SW480 (cell line): Measurements from ENCODE around the gene CEACAM3.

Experiments
- DNase-seq: peaks from one replicate; pipeline ENCODE4 v3.0.0-alpha.2; 2016; ENCODE audit warnings: low spot score

Gene CEACAM3

GRCh38 chr19:41845001-41845050, 48.4 kb downstream of the CEACAM3 start, which contains the start of gene DMRTC2:
TSS of gene DMRTC2 (plus strand) at chr19:41845042. CDS start at chr19:41847429, 2,387 bp downstream.
- DNase-seq, result no peak

- no peak for DNase-seq
Observed at GRCh38 chr19:41845051-41845590, 48.7 kb downstream of the CEACAM3 start.

DNA sequence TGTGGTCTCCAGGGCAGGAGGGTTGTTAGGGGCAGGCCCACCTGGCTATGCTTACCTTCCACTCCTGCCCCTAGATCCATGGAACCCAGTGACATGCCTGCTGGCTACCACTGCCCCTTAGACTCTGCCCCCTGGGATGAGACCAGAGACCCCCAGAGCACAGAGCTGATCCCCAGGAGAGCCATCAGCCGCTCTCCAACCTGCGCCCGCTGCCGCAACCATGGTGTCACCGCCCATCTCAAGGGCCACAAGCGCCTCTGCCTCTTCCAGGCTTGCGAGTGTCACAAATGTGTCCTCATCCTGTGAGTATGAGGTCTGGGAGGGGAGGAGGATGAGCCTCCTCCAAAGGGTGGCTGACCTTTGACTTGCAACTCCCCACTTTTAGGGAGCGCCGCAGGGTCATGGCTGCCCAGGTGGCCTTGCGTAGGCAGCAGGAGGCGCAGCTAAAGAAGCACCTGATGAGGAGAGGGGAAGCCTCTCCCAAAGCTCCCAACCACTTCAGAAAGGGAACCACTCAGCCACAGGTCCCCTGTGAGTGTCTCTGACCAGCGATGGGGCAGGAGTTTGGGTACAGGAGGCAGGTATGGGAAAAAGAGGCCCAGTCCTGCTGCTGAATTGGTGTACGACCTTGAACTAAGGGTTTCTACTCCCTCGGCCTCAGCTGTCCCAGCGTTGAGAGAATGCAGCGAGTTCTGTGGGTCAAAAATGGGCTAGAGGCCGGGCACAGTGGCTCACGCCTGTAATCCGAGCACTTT, 51.1 kb downstream of the CEACAM3 start:
- no peak for DNase-seq

GRCh38 chr19:41848666-41849065, 52.3 kb downstream of the CEACAM3 start:
- DNase-seq, result no peak

DNA sequence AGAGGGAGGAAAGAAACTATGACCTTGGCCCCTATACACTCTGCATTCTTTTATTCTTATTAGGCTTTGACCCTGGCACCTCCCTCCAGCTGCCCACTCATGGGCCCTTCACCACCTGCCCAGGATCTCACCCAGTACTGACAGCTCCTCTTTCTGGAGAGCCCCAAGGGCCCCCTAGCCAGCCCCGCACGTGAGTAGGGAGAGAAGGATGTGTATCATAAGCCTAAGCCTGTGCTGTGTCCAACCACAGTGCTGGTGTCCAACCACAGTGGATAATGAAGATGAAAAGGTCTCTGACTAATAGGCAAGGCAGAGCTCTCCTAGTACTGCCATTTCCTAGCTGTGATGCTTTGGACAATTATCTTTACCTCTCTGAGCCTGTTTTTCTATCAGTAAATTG, 52.7 kb downstream of the CEACAM3 start:
- no peak for DNase-seq

DNA sequence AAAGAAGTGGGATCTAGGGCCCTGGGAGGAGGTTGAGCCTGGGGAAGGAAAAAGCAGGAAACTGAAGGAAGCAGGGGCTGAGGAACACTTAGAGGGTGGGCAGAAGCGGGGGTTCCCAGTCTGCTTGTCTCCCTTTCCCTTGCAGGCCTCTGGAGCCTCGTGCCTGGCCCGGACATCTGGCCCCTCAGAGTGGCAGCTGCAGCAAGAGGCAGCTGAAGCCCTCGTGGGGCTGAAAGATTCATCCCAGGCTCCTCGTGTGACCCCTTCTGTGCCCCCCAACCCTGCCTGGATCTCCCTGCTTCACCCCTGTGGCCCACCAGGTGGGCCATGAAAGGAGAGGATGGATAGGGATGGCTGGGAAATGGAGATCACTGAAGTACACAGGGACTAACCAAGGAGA, 54.0 kb downstream of the CEACAM3 start:
- no peak for DNase-seq

DNA sequence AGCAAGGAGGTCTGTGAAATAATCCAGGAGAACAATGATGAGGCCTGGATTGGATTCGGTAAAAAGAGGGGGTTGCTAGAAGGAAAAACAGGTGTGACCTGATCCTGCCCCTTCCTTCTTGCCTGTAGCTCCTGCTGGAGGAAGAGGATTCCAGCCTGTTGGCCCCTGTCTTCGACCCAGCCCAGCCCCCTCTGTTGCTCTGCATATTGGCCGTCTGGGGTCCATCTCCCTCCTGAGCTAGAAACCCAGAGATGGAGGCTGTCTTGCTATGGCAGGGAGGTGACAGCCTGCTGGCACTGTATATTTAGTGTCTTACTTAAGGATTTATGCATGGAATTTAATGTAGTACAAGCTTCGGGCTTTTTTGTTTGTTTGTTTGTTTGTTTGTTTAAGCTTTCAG, 55.1 kb downstream of the CEACAM3 start:
- DNase-seq, result no peak

DNA sequence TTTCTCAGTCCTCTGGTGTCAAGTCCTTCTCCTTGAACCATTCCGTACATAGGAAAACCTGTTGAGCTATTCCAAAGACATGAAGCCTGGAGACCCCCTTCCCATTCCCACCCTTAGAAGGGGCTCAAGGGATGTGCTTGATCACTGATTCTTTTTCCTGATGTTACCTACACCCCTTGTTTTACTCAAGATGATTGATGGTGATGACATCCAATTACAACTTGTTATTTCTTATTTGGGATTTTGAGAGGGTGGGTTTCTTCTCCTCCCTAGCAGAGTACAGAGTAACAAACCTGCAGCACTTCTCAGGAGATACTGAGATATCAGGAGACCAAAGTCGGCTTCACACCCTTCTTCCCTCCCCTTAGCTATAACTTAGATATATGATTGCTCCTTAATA, 57.0 kb downstream of the CEACAM3 start:
- no peak for DNase-seq

DNA sequence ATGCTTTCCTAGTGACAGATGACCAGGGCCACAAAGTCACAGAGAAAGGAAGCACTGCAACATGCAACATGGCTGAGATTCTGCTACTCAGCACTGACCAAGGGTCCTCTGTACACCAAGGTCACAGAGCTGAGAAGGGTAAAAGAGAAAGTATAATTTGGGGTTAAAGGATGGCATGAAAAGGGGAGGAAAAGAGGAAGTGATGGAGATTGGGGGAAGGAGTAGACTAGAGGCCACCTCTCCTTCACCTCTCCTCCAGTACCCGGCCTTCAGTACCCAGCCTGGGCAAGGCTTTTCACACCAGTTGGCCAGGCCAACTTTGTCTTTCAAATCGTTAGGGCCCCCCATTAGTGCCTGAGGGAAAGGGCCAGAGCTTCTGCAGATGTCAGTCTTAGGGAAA, 57.4 kb downstream of the CEACAM3 start:
- no peak for DNase-seq

GRCh38 chr19:41859213-41859617, 62.8 kb downstream of the CEACAM3 start:
- DNase-seq, result no peak

DNA sequence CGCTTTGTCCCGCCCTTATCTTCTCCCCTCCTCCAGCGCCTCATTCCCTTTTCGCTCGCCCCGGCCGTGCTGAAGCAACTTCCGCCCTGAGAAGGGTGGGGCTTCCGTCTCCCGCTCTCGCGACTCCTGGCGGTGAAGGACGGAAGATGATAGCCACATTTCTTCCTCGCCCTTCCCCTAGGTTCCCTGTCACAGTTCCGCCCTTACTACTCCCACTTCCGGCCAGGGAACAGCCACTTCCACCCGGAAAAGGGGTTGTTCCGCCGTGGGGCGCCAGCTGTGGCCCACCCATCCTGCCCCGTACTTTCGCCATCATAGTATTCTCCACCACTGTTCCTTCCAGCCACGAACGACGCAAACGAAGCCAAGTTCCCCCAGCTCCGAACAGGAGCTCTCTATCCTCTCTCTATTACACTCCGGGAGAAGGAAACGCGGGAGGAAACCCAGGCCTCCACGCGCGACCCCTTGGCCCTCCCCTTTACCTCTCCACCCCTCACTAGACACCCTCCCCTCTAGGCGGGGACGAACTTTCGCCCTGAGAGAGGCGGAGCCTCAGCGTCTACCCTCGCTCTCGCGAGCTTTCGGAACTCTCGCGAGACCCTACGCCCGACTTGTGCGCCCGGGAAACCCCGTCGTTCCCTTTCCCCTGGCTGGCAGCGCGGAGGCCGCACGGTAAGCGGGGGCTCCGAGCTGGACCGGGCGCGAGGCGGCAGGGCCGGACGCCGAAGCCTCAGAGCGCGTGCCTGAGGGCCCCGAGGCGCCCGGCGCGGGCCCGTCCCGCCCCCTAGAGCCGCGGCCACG, 63.4 kb downstream of the CEACAM3 start, which contains the start of gene RPS19:
RPS19 (plus strand) TSS at position 638 of the 801 bp plus-strand sequence. CDS start 520 bp downstream, outside the sequence.
- peak; percentile 99 for DNase-seq

DNA sequence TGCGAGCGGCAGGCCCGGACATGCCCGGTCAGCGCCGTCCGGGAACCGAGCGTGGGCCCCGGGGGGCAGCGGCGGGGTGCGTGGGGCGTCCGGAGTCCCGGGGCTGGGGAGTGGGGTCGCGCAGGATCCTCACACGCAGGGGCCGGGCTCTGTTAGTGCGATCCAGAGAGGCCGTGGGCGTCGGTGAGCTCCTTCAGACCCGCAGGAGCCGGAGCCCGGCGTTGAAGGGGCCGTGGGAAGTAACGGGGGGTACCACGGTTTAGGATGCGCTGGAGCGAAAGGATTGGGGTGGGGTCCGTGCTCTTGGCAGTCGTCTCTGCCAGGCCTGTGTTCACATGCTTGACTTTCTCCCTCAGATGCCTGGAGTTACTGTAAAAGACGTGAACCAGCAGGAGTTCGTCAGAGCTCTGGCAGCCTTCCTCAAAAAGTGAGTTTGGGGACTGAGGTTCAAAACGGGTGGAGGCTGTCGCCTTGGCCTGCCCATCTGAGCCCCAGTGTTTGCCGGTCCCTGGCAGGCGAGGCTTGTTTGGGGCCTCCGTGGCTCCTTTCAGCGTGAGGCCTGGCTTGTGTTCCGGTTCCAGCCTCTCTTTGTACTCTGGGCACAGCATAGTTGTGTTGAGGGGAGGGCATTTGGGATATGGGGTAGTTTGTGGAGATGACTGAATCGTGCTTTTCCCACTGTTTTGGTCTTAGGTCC, 64.2 kb downstream of the CEACAM3 start:
- no peak for DNase-seq
